Measurements from ENCODE around the gene FSTL4. TPM values are rescaled to one million over a fixed set of nuclear protein-coding genes. Genes with fewer than 3 reads are reported as not detected.
A peak's percentile ranks its signal among the peaks of the same experiment; 100 is the strongest.

Gene FSTL4
- total RNA-seq, 1 donor from 2014 or later, result 14.3 TPM

DNA sequence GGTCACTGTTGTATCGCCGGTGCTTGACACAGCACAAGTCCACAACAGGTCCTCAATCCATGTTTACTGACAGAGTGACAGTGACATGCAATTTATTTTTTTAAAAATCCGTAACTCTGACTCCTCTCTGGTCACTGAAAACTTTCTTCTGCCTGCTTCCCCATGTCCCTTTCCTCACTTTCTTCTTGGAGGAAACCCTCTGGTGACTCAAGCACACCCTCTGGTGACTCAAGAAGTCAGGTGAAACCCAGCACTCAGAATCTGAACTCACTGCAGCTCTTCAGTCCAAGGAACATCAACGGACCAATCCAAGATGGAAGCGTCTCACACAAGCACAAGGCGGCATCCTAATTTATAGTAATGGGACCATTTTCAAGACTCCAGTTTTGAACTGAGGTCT lies 245.9 kb downstream of the FSTL4 start:
- TF ChIP-seq, protein P1, sequence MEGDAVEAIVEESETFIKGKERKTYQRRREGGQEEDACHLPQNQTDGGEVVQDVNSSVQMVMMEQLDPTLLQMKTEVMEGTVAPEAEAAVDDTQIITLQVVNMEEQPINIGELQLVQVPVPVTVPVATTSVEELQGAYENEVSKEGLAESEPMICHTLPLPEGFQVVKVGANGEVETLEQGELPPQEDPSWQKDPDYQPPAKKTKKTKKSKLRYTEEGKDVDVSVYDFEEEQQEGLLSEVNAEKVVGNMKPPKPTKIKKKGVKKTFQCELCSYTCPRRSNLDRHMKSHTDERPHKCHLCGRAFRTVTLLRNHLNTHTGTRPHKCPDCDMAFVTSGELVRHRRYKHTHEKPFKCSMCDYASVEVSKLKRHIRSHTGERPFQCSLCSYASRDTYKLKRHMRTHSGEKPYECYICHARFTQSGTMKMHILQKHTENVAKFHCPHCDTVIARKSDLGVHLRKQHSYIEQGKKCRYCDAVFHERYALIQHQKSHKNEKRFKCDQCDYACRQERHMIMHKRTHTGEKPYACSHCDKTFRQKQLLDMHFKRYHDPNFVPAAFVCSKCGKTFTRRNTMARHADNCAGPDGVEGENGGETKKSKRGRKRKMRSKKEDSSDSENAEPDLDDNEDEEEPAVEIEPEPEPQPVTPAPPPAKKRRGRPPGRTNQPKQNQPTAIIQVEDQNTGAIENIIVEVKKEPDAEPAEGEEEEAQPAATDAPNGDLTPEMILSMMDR (IDR thresholded peaks at IDR 0.05; ENCODE audit: unreplicated experiment), result no peak
- Mint-ChIP-seq H3K27ac (no peak overlapping the region), H3K4me3 (no peak overlapping the region), H3K27me3 (ENCODE audit: low read depth) (no peaks in the 10 kb centered on the region), H3K9me3 (no peaks in the 10 kb centered on the region), H3K36me3 (no peaks in the 10 kb centered on the region), H3K4me1 (peaks cover 42% of the 10 kb centered on the region)
- no peak for DNase-seq (ENCODE audit: low spot score in 2 of 2, unreplicated experiment in 2 of 2)

DNA sequence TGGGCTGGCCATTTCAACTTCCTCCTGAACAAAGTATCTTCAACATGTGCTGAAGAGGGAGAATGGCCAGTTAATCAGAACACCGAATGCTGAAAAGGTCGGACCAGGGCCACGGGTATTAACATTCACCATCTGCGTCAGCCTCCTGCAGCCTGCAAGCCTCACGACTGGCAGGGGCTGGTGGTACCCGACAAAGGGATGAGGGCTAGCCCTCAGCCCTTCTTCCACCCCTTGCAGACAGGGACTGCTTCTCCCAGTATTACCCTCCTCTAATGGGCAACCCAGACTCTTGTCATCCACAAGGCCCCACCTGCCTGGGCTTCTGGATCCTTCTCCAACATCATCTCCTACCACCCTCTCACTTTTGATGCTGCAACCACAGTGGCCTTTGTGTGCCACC lies 246.6 kb downstream of the FSTL4 start:
- Mint-ChIP-seq H3K9me3 (no peaks in the 10 kb centered on the region), H3K4me3 (no peak overlapping the region), H3K36me3 (no peaks in the 10 kb centered on the region), H3K27me3 (ENCODE audit: low read depth) (no peaks in the 10 kb centered on the region), H3K27ac (no peak overlapping the region), H3K4me1 (peaks cover 49% of the 10 kb centered on the region)
- TF ChIP-seq, protein P1 (IDR thresholded peaks at IDR 0.05; ENCODE audit: unreplicated experiment), result no peak
- no peak for DNase-seq (ENCODE audit: low spot score in 2 of 2, unreplicated experiment in 2 of 2)

DNA sequence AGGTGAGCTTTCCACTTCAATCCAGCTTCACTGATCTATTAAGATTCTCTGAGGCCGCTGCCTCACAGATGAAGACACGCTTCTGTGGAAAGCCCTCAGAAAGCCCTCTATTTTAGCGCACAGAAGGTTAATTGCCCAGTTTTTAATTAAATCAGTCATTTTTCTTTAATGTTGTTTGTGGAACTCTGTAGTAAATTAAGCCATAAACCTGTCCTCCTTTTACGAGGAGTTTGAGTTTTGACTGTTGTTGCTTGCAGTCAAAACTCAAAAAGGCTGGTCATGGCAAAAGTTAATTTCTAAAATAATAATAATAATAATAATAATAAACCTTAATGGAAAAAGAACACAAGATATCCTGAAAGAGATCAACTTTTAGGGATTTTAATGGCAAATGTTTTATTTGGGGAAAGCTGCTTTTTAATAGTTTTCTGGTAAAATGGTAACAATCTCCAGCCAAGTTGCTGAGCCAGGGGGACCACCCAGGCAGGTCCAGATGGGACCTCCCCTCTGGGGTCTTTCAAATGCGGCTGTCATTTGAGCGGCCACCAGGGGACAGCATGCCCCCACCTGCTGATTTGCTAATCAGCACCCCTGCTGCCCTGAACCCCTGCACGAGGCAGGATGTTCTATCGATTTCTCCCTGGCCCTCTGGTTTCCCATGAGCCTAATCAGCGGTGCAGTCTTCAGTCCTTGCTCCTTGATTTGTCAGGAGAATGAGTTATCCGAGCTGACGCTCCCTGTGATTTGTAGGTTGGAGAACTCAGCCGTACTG lies 247.2 kb downstream of the FSTL4 start:
- peaks cover 50% of the 10 kb centered on the region for H3K4me1 Mint-ChIP-seq
- H3K9me3 Mint-ChIP-seq, result no peaks in the 10 kb centered on the region
- no peaks in the 10 kb centered on the region for H3K27me3 Mint-ChIP-seq (ENCODE audit: low read depth)
- TF ChIP-seq, protein P1 (IDR thresholded peaks at IDR 0.05; ENCODE audit: unreplicated experiment), result peak; percentile 47
- no peak overlapping the region for H3K27ac Mint-ChIP-seq
- DNase-seq (ENCODE audit: low spot score in 2 of 2, unreplicated experiment in 2 of 2), result no peak
- no peak overlapping the region for H3K4me3 Mint-ChIP-seq
- H3K36me3 Mint-ChIP-seq, result no peaks in the 10 kb centered on the region

DNA sequence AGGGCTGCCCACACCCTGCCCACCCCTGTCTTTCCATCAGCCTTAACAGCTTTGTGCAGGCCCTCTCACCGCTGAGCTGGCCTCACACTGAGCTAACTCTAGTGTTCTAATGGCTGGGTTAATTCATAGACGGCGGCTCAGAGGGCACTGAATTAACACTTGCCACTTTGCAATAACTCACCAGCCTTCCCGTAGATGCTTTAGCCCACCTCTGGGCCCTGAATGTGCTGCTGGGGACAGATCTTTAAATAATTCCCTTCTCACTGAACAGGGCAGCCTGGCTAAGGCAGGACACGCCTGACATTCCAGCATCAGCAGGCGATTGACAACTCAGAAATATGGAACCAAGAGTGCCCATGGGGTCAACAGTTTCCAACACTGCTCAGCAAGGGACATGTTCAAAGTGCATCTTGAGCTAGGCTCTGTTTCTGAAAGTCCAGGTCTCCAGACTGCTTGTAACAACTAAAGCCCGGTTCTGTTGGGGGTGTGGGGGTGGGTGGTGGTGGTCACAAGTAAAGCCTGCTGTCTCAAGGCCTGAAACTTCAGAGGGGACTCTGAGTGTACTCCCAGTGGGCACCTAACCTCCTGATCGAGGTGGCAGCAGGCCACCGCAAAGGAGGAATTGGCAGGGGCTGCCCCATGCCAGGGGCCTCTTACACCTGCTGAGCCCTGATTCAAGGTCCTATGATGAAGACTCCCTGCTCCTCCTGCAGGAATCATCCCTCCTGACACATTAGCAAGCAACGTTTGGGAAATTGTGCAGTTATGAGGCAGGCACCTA lies 248.3 kb downstream of the FSTL4 start:
- H3K4me1 Mint-ChIP-seq, result peaks cover 54% of the 10 kb centered on the region
- TF ChIP-seq, protein P1 (IDR thresholded peaks at IDR 0.05; ENCODE audit: unreplicated experiment), result no peak
- H3K4me3 Mint-ChIP-seq, result no peak overlapping the region
- no peaks in the 10 kb centered on the region for H3K27me3 Mint-ChIP-seq (ENCODE audit: low read depth)
- H3K9me3 Mint-ChIP-seq, result no peaks in the 10 kb centered on the region
- no peaks in the 10 kb centered on the region for H3K36me3 Mint-ChIP-seq
- no peak for DNase-seq (ENCODE audit: low spot score in 2 of 2, unreplicated experiment in 2 of 2)
- H3K27ac Mint-ChIP-seq, result peak overlapping the region; percentile 1

DNA sequence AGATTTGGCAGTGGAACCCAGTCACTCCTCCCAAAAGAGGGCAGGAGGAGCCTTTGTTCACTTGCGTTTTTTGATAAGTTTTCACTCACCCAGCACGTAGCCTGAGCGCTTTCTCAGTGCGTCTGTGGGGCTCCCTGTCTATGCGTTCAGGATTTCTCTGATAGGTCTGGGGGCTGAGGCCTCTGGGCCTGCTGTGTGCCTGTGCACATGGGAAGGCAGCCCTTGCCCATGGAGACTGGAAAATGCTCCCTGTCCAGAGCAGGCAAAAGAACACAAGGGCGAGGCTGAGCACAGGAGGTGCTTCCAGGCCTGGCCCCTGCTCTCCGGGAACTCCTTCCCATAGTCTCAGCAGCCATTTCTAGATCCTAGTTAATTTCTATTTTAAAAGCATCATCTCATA lies 249.9 kb downstream of the FSTL4 start:
- Mint-ChIP-seq H3K4me3 (no peak overlapping the region), H3K4me1 (peaks cover 56% of the 10 kb centered on the region), H3K36me3 (no peaks in the 10 kb centered on the region), H3K27ac (no peak overlapping the region), H3K27me3 (ENCODE audit: low read depth) (no peaks in the 10 kb centered on the region), H3K9me3 (no peaks in the 10 kb centered on the region)
- DNase-seq (ENCODE audit: low spot score in 2 of 2, unreplicated experiment in 2 of 2), result peak in 1 of 2 experiments; percentile 31
- TF ChIP-seq, protein P1 (IDR thresholded peaks at IDR 0.05; ENCODE audit: unreplicated experiment), result no peak
